Measurements from ENCODE around the gene SLC12A8.

The SLC12A8 gene

GRCh38 chr3:125112981-125113380 is 99.6 kb downstream of the SLC12A8 start:
- no peak for DNase-seq (ENCODE audit: extremely low read depth, low read depth)
- no peak for TF ChIP-seq CTCF (IDR thresholded peaks at IDR 0.05; ENCODE audit: low read depth, low read length)

GRCh38 chr3:125110876-125111480 is 101.6 kb downstream of the SLC12A8 start:
- no peak for TF ChIP-seq CTCF (IDR thresholded peaks at IDR 0.05; ENCODE audit: low read depth, low read length)
- no peak for DNase-seq (ENCODE audit: extremely low read depth, low read depth)

- peak; percentile 80 for DNase-seq (ENCODE audit: extremely low read depth, low read depth)
- no peak for TF ChIP-seq CTCF (IDR thresholded peaks at IDR 0.05; ENCODE audit: low read depth, low read length)
Measured at GRCh38 chr3:125110016-125110875, 102.3 kb downstream of the SLC12A8 start.

GRCh38 chr3:125109536-125109925 is 103.0 kb downstream of the SLC12A8 start:
- no peak for TF ChIP-seq CTCF (IDR thresholded peaks at IDR 0.05; ENCODE audit: low read depth, low read length)
- no peak for DNase-seq (ENCODE audit: extremely low read depth, low read depth)

GRCh38 chr3:125108833-125109535 is 103.6 kb downstream of the SLC12A8 start:
- no peak for TF ChIP-seq CTCF (IDR thresholded peaks at IDR 0.05; ENCODE audit: low read depth, low read length)
- no peak for DNase-seq (ENCODE audit: extremely low read depth, low read depth)

GRCh38 chr3:125107861-125108567 is 104.5 kb downstream of the SLC12A8 start:
- no peak for DNase-seq (ENCODE audit: extremely low read depth, low read depth)

More at GRCh38 chr3:125107861-125108567, 104.5 kb downstream of the SLC12A8 start:
- no peak for TF ChIP-seq CTCF (IDR thresholded peaks at IDR 0.05; ENCODE audit: low read depth, low read length)
